Glutamatergic neuron (in vitro differentiated cells): Measurements from ENCODE around the gene RACK1. TPM values are rescaled to one million over a fixed set of nuclear protein-coding genes. Genes with fewer than 3 reads are reported as not detected.
A peak's percentile ranks its signal among the peaks of the same experiment; 100 is the strongest.
"Not testable (repeated sequence)": the region's sequence is repeated elsewhere in the genome, so short reads cannot be mapped to it uniquely, and the experiment has no call there.

Experiments
- DNase-seq: peaks from one replicate; pipeline ENCODE4 v3.0.0; 2022
- H3K27ac Mint-ChIP-seq: one replicate; pipeline ENCODE4 v1.8.0; 2020; ENCODE audit warnings: mild to moderate bottlenecking, mixed read lengths, inconsistent platforms; ENCODE audit not compliant: unreplicated experiment
- H3K27me3 Mint-ChIP-seq: one replicate; pipeline ENCODE4 v1.8.0; 2020; ENCODE audit warnings: mild to moderate bottlenecking, moderate library complexity, mixed read lengths, inconsistent platforms; ENCODE audit not compliant: unreplicated experiment
- H3K36me3 Mint-ChIP-seq: one replicate; pipeline ENCODE4 v1.8.0; 2020; ENCODE audit warnings: mild to moderate bottlenecking, mixed read lengths, inconsistent platforms; ENCODE audit not compliant: unreplicated experiment
- H3K4me1 Mint-ChIP-seq: one replicate; pipeline ENCODE4 v1.8.0; 2020; ENCODE audit warnings: mild to moderate bottlenecking, low read depth, mixed read lengths, inconsistent platforms; ENCODE audit not compliant: unreplicated experiment
- H3K4me3 Mint-ChIP-seq: one replicate; pipeline ENCODE4 v1.8.0; 2020; ENCODE audit warnings: mild to moderate bottlenecking, mixed read lengths, inconsistent platforms; ENCODE audit not compliant: unreplicated experiment
- H3K9me3 Mint-ChIP-seq: one replicate; pipeline ENCODE4 v1.8.0; 2020; ENCODE audit warnings: mild to moderate bottlenecking, moderate library complexity, mixed read lengths, inconsistent platforms; ENCODE audit not compliant: unreplicated experiment
- CTCF ChIP-seq: fragments of 200-600 bp; sonication (generic); IDR thresholded peaks from one replicate; pipeline ENCODE4 v1.5.0; 2021; ENCODE audit not compliant: partially characterized antibody, unreplicated experiment
- long read RNA-seq: library from polyadenylated mRNA; unstranded; transcript quantifications from one replicate; pipeline ENCODE4 v2.0.0, GENCODE V29; 2020; ENCODE audit not compliant: unreplicated experiment
- total RNA-seq: library from RNA; stranded (reverse); fragmentation: NEBNext Ultra II Directional; extraction: Animal tissue kit (Norgen Biotek cat#: 25700); gene quantifications from one replicate; pipeline ENCODE4 v1.2.1, GENCODE V29; 2021; ENCODE audit not compliant: unreplicated experiment

Gene RACK1
- 1,397 TPM for total RNA-seq
- long read RNA-seq, transcript RACK1-210 (8 exons, 1,098 nt), result minor isoform, 168 of 2,746 reads
- long read RNA-seq, transcript RACK1-224 (8 exons, 1,150 nt), result minor isoform, 22 of 2,746 reads
- long read RNA-seq, transcript RACK1-227 (8 exons, 1,403 nt), result major isoform, 2,485 of 2,746 reads
- long read RNA-seq, transcript RACK1-230 (7 exons, 1,651 nt), result minor isoform, 5 of 2,746 reads
- long read RNA-seq, partial matches to known transcripts, result 18 of 2,746 reads
- long read RNA-seq, other reads (novel, unspliced or antisense), result 47 of 2,746 reads

- Mint-ChIP-seq H3K36me3 (peaks cover 6% of the 10 kb centered on the region), H3K4me1 (peaks cover 25% of the 10 kb centered on the region), H3K27me3 (peaks cover 17% of the 10 kb centered on the region)
Observed at GRCh38 chr5:181243564-181244343, at the start of gene RACK1. Gene RACK1, minus strand, starts transcription at chr5:181243906. Its CDS starts 106 bp downstream, at chr5:181243800.

GRCh38 chr5:181287331-181287730, 43.6 kb upstream of the RACK1 start:
- H3K4me3 Mint-ChIP-seq, H3K27me3 Mint-ChIP-seq, H3K9me3 Mint-ChIP-seq, DNase-seq, H3K27ac Mint-ChIP-seq, H3K4me1 Mint-ChIP-seq, H3K36me3 Mint-ChIP-seq: not testable (repeated sequence)

More at GRCh38 chr5:181243564-181244343, at the start of gene RACK1:
- peak; percentile 88 for DNase-seq
- Mint-ChIP-seq H3K9me3 (peaks cover 32% of the 10 kb centered on the region), H3K27ac (peak within 1 kb of the TSS; percentile 98), H3K4me3 (peak within 1 kb of the TSS; percentile 98)
- TF ChIP-seq CTCF, result no peak

- H3K27me3 Mint-ChIP-seq, H3K9me3 Mint-ChIP-seq, H3K4me1 Mint-ChIP-seq, DNase-seq, H3K4me3 Mint-ChIP-seq, H3K27ac Mint-ChIP-seq, H3K36me3 Mint-ChIP-seq: not testable (repeated sequence)
Observed at GRCh38 chr5:181285962-181286705, 42.4 kb upstream of the RACK1 start.

GRCh38 chr5:181283841-181284755, 40.4 kb upstream of the RACK1 start:
- H3K36me3 Mint-ChIP-seq, H3K9me3 Mint-ChIP-seq, DNase-seq, H3K27me3 Mint-ChIP-seq, H3K27ac Mint-ChIP-seq, H3K4me1 Mint-ChIP-seq: not testable (repeated sequence)
- H3K4me3 Mint-ChIP-seq, result peak overlapping the region; percentile 63
- TF ChIP-seq CTCF, result peak; percentile 59

GRCh38 chr5:181283347-181283746, 39.6 kb upstream of the RACK1 start:
- H3K27ac Mint-ChIP-seq, result no peak overlapping the region
- H3K27me3 Mint-ChIP-seq, result no peaks in the 10 kb centered on the region
- DNase-seq, result no peak
- no peaks in the 10 kb centered on the region for H3K36me3 Mint-ChIP-seq
- H3K4me3 Mint-ChIP-seq, result no peak overlapping the region
- peaks cover 4% of the 10 kb centered on the region for H3K4me1 Mint-ChIP-seq
- TF ChIP-seq CTCF, result no peak
- no peaks in the 10 kb centered on the region for H3K9me3 Mint-ChIP-seq
